ENCODE measurements around the gene AXL.

- TF ChIP-seq, protein P1, sequence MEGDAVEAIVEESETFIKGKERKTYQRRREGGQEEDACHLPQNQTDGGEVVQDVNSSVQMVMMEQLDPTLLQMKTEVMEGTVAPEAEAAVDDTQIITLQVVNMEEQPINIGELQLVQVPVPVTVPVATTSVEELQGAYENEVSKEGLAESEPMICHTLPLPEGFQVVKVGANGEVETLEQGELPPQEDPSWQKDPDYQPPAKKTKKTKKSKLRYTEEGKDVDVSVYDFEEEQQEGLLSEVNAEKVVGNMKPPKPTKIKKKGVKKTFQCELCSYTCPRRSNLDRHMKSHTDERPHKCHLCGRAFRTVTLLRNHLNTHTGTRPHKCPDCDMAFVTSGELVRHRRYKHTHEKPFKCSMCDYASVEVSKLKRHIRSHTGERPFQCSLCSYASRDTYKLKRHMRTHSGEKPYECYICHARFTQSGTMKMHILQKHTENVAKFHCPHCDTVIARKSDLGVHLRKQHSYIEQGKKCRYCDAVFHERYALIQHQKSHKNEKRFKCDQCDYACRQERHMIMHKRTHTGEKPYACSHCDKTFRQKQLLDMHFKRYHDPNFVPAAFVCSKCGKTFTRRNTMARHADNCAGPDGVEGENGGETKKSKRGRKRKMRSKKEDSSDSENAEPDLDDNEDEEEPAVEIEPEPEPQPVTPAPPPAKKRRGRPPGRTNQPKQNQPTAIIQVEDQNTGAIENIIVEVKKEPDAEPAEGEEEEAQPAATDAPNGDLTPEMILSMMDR (conservative IDR thresholded peaks at IDR 0.05; ENCODE audit: low read length): no peak
- TF ChIP-seq EZH2phosphoT487 (IDR thresholded peaks at IDR 0.05; ENCODE audit: borderline replicate concordance): no peak
These were observed 83.8 kb downstream of the AXL start for GRCh38 chr19:41302624-41303351.

All from Loucy (cell line).